Measurements from ENCODE around the gene FAM13B. TPM values are rescaled to one million over a fixed set of nuclear protein-coding genes. Genes with fewer than 3 reads are reported as not detected.

The FAM13B gene
- total RNA-seq, 1 experiment from 2014 or later, result 13.6 TPM

DNA sequence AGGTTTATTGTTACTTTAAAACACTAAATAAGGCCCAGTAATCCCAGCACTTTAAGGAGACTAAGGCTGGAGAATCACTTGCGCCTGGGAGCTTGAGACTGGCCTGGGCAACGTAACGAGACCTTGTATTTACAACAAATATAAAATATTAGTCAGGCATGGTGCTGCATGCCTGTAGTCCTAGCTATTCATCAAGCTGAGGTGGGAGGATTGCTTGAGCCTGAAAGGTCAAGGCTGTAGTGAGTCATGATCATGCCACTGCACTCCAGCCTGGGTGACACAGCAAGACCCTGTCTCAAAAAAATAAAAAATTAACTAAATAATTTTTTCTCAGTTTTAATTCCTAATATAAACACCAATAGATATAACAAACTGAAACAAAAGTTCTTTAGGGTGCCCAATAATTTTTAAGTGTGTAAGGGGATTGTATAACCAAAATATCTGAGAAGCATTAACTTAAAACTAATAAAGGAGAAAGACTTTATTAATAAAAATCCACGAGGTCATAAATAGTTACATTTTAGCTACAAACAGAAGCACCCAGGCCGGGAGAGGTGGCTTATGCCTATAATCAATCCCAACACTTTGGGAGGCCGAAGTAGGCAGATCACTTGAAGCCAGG lies 32.7 kb downstream of the FAM13B start:
- ATAC-seq, result peak; percentile 81
- CTCF ChIA-PET, result no interaction called here

More for the DNA sequence above, 32.7 kb downstream of the FAM13B start:
- intact Hi-C loops (cut with micrococcal nuclease), result no loop called here
- peaks cover 28 to 49% of the 10 kb centered on the region in 2 experiments for H3K4me1 ChIP-seq (ENCODE audit: control insufficient read depth in 1 of 2, insufficient read depth in 2 of 2, low read length in 2 of 2)
- ChIA-PET POLR2A (no interaction called here), RAD21 (ENCODE audit: low non-redundant PET in 1 of 2, low total read pairs in 2 of 2, uncharacterized antibody in 2 of 2, unreplicated experiment in 2 of 2) (no interaction called here)
- H4K20me1 ChIP-seq (ENCODE audit: insufficient read depth), result peaks cover 4% of the 10 kb centered on the region; the same call in 1 of the 2 replicates
- no TSS peak for BruUV-seq (replicated peaks)
- H3K27ac ChIP-seq (ENCODE audit: low read depth, low read length), result peak overlapping the region; percentile 18; the same call in 1 of the 2 replicates
- H3K4me3 ChIP-seq (replicated peaks in 1 of 2; ENCODE audit: low read depth in 1 of 2, low read length in 2 of 2), result no peak overlapping the region
- peak; percentile 35 for DNase-seq (ENCODE audit: low read depth, low spot score)
- peaks cover 52% of the 10 kb centered on the region for H3K79me2 ChIP-seq (ENCODE audit: insufficient read depth, low read length)
- H3K4me2 ChIP-seq (ENCODE audit: low read length), result peak overlapping the region; percentile 54
- no peaks in the 10 kb centered on the region for H3K9me3 ChIP-seq (ENCODE audit: control insufficient read depth in 1 of 2, insufficient read depth in 1 of 2, low read depth in 1 of 2, low read length in 2 of 2)
- no peaks in the 10 kb centered on the region for H3K27me3 ChIP-seq (ENCODE audit: insufficient read depth, low read length)
- TF ChIP-seq CBX3 (IDR thresholded peaks at IDR 0.05; ENCODE audit: low read depth) (no peak), POLR2AphosphoS5 (IDR thresholded peaks at IDR 0.05; ENCODE audit: low read depth, low read length) (no peak), FOSL1 (IDR thresholded peaks at IDR 0.05; ENCODE audit: low read depth) (peak; percentile 63), SIN3A (IDR thresholded peaks at IDR 0.05; ENCODE audit: low read depth) (no peak), SP1 (IDR thresholded peaks at IDR 0.05; ENCODE audit: low read depth) (no peak), JUND (IDR thresholded peaks at IDR 0.05) (0 out of 2 replicates have a peak, but pooled peaks have one; percentile 9), CEBPB (IDR thresholded peaks at IDR 0.05; ENCODE audit: low read depth) (no peak)
- TF ChIP-seq, protein P1, sequence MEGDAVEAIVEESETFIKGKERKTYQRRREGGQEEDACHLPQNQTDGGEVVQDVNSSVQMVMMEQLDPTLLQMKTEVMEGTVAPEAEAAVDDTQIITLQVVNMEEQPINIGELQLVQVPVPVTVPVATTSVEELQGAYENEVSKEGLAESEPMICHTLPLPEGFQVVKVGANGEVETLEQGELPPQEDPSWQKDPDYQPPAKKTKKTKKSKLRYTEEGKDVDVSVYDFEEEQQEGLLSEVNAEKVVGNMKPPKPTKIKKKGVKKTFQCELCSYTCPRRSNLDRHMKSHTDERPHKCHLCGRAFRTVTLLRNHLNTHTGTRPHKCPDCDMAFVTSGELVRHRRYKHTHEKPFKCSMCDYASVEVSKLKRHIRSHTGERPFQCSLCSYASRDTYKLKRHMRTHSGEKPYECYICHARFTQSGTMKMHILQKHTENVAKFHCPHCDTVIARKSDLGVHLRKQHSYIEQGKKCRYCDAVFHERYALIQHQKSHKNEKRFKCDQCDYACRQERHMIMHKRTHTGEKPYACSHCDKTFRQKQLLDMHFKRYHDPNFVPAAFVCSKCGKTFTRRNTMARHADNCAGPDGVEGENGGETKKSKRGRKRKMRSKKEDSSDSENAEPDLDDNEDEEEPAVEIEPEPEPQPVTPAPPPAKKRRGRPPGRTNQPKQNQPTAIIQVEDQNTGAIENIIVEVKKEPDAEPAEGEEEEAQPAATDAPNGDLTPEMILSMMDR (IDR thresholded peaks at IDR 0.05 in 2 of 3, conservative IDR thresholded peaks at IDR 0.05 in 1 of 3; ENCODE audit: borderline replicate concordance in 1 of 3, insufficient read depth in 1 of 3, low read depth in 2 of 3, low read length in 2 of 3), result no peak
- TF ChIP-seq, protein P2, sequence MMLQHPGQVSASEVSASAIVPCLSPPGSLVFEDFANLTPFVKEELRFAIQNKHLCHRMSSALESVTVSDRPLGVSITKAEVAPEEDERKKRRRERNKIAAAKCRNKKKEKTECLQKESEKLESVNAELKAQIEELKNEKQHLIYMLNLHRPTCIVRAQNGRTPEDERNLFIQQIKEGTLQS (IDR thresholded peaks at IDR 0.05), result no peak
- TF ChIP-seq, protein P3, sequence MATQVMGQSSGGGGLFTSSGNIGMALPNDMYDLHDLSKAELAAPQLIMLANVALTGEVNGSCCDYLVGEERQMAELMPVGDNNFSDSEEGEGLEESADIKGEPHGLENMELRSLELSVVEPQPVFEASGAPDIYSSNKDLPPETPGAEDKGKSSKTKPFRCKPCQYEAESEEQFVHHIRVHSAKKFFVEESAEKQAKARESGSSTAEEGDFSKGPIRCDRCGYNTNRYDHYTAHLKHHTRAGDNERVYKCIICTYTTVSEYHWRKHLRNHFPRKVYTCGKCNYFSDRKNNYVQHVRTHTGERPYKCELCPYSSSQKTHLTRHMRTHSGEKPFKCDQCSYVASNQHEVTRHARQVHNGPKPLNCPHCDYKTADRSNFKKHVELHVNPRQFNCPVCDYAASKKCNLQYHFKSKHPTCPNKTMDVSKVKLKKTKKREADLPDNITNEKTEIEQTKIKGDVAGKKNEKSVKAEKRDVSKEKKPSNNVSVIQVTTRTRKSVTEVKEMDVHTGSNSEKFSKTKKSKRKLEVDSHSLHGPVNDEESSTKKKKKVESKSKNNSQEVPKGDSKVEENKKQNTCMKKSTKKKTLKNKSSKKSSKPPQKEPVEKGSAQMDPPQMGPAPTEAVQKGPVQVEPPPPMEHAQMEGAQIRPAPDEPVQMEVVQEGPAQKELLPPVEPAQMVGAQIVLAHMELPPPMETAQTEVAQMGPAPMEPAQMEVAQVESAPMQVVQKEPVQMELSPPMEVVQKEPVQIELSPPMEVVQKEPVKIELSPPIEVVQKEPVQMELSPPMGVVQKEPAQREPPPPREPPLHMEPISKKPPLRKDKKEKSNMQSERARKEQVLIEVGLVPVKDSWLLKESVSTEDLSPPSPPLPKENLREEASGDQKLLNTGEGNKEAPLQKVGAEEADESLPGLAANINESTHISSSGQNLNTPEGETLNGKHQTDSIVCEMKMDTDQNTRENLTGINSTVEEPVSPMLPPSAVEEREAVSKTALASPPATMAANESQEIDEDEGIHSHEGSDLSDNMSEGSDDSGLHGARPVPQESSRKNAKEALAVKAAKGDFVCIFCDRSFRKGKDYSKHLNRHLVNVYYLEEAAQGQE (IDR thresholded peaks at IDR 0.05; ENCODE audit: low read depth), result no peak
- peaks cover 0 to 3% of the 10 kb centered on the region in 2 experiments; a peak in 2 of 4 replicates for H3K36me3 ChIP-seq (ENCODE audit: control insufficient read depth in 1 of 2, insufficient read depth in 2 of 2, low read length in 2 of 2)
- H3K9me2 ChIP-seq (ENCODE audit: insufficient read depth), result no peaks in the 10 kb centered on the region
- 0 out of 2 replicates have a peak overlapping the region, but pooled peaks have one; percentile 3 for H3K9ac ChIP-seq (ENCODE audit: low read length)
- no peak overlapping the region for H2AFZ ChIP-seq (ENCODE audit: low read depth, low read length, poor library complexity, severe bottlenecking)
